Activated naive CD4-positive, alpha-beta T cell treated with anti-CD3 and anti-CD28 coated beads for 36 hours (primary cell): ENCODE data around the gene NHLRC3. TPM values are rescaled to one million over a fixed set of nuclear protein-coding genes. Genes with fewer than 3 reads are reported as not detected.

ENCODE experiments used
- CTCF ChIA-PET: fragments of 350-600 bp; sonication (Branson Sonifier 250); formaldehyde crosslinking; loops from one replicate; lab custom pipeline; 2021; ENCODE audit warnings: antibody characterized with exemption; lab: Charles Lee
- DNase-seq: peaks from one replicate; pipeline ENCODE4 v3.0.0-alpha.2; 2020
- H3K27ac Mint-ChIP-seq: one replicate; pipeline ENCODE4 v1.8.0; 2021; ENCODE audit warnings: mild to moderate bottlenecking, mixed read lengths
- H3K27me3 Mint-ChIP-seq: one replicate; pipeline ENCODE4 v1.8.0; 2021; ENCODE audit warnings: low read depth, mixed read lengths
- H3K36me3 Mint-ChIP-seq: one replicate; pipeline ENCODE4 v1.8.0; 2021; ENCODE audit warnings: low read depth, mixed read lengths
- H3K4me1 Mint-ChIP-seq: one replicate; pipeline ENCODE4 v1.8.0; 2021; ENCODE audit warnings: low read depth, mixed read lengths
- H3K4me3 Mint-ChIP-seq: one replicate; pipeline ENCODE4 v1.8.0; 2021; ENCODE audit warnings: mild to moderate bottlenecking, moderate library complexity, mixed read lengths
- H3K9me3 Mint-ChIP-seq: one replicate; pipeline ENCODE4 v1.8.0; 2021; ENCODE audit warnings: mixed read lengths
- intact Hi-C: fragments of 100-400 bp; cut with micrococcal nuclease; formaldehyde crosslinking; loops from one replicate; pipeline ENCODE4 v1.15.1; 2023
- total RNA-seq, 2 experiments: library from RNA; stranded (reverse); gene quantifications; one replicate each; pipeline ENCODE4 v1.2.3, GENCODE V29; 2021

The NHLRC3 gene
- total RNA-seq, 2 experiments from 2014 or later, result 12.0 to 13.1 TPM

DNA sequence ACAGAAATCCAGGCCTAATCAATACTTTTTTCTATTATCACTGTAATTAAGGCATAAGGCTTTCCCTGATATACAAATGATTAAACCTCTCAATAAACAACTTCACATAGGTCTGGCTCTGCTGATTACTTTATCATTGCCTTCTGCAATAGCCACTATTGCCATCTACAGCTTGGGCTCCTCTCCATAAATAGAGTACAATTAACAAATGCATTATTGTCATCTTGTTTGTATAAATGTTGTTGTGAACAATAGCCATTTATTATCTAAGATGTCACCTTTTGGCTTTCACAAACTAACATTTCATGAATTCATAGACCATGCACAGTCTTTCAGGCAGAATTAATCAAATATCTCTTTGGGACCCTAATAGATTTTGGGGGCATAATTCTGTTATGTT, 53.3 kb downstream of the NHLRC3 start:
- H3K4me3 Mint-ChIP-seq, result no peak overlapping the region
- DNase-seq, result no peak
- H3K4me1 Mint-ChIP-seq, result peaks cover 24% of the 10 kb centered on the region
- H3K27ac Mint-ChIP-seq, result no peak overlapping the region
- intact Hi-C loops, result no loop called here
- no peaks in the 10 kb centered on the region for H3K9me3 Mint-ChIP-seq
- no peaks in the 10 kb centered on the region for H3K36me3 Mint-ChIP-seq
- CTCF ChIA-PET, result no interaction called here
- no peaks in the 10 kb centered on the region for H3K27me3 Mint-ChIP-seq

DNA sequence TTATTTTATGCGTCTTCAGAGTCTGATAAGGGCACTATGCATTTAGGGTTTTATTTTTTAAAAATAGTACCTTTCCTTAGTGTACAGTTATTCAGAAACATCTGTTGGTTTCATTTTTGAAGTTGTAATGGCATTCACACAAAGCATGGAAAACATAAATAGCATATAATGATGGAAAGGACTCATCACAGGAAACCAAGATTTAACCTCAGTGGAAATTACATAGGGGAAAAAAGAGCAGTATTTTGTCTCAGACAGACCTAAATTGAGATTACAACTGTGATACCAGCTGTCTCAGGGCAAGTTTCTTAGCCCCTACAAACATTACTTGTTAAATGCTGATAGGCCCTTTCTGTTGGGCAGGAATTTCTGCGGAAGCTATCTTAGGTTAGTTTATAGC, 57.2 kb downstream of the NHLRC3 start:
- Mint-ChIP-seq H3K9me3 (no peaks in the 10 kb centered on the region), H3K36me3 (no peaks in the 10 kb centered on the region), H3K4me3 (peak overlapping the region; percentile 30), H3K27me3 (no peaks in the 10 kb centered on the region), H3K4me1 (peaks cover 24% of the 10 kb centered on the region), H3K27ac (peak overlapping the region; percentile 78)
- DNase-seq, result no peak
- CTCF ChIA-PET, result interaction anchor here (0.6 to 0.9 kb wide), 2 partner anchors 98 to 523 kb away, joined by 3 read pairs; no protein-coding TSS in a partner anchor
- intact Hi-C loops, result loop anchor here (1.0 to 5.0 kb wide), 6 partner anchors 37 to 164 kb away; partner anchors contain the start of genes NHLRC3 and PROSER1

DNA sequence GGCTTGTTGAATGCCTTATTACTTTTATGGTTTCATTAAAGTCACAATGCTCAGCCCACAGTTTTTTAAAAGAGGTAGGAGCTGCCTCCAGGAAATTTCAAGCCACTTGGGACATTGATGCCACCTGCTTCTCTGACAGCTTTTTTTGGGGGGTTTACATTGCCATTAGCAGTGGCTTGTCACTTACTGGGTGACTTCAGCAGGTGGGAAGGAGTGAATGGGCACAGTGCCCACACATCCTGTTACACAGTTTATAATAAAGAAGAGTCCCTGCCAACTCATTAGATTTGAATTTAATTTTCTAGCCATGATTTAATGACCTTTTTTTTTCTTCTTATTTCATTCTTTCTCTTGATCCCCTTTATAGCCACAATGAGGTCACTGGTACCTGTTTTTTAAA, 61.0 kb downstream of the NHLRC3 start:
- CTCF ChIA-PET, result no interaction called here
- H3K9me3 Mint-ChIP-seq, result no peaks in the 10 kb centered on the region
- intact Hi-C loops, result loop anchor here (5.0 kb wide), 1 partner anchor 48 kb away; no protein-coding TSS in a partner anchor

More for the DNA sequence above, 61.0 kb downstream of the NHLRC3 start:
- no peak overlapping the region for H3K27ac Mint-ChIP-seq
- no peaks in the 10 kb centered on the region for H3K36me3 Mint-ChIP-seq
- peaks cover 21% of the 10 kb centered on the region for H3K4me1 Mint-ChIP-seq
- DNase-seq, result no peak
- H3K4me3 Mint-ChIP-seq, result no peak overlapping the region
- no peaks in the 10 kb centered on the region for H3K27me3 Mint-ChIP-seq

Other genes with a start within 250 kb of the NHLRC3 start
- gene STOML3, start 47.6 kb upstream of the NHLRC3 start, total RNA-seq, result not detected
- 10 to 100 TPM; 73.4 to 78.8 TPM for gene PROSER1, start 367 bp upstream of the NHLRC3 start, total RNA-seq